H1 (cell line): ENCODE measurements around the gene TESMIN. TPM values are rescaled to one million over a fixed set of nuclear protein-coding genes. Genes with fewer than 3 reads are reported as not detected.

Experiments
- CTCF ChIA-PET: fragments of 300-600 bp; sonication (Branson Sonifier 250); formaldehyde crosslinking; loops from one replicate; lab custom pipeline; 2021; ENCODE audit not compliant: partially characterized antibody; lab: Charles Lee
- POLR2A ChIA-PET: fragments of 300-600 bp; sonication (Branson Sonifier 250); formaldehyde crosslinking; loops from one replicate; lab custom pipeline; 2021; ENCODE audit warnings: inconsistent platforms; ENCODE audit not compliant: partially characterized antibody; lab: Charles Lee
- DNase-seq, 2 experiments: peaks; one replicate each; pipeline versions ENCODE4 v3.0.0 to v3.0.0-alpha.2; 2010 to 2022; ENCODE audit warnings: low spot score in 2 of 2, low read depth in 1 of 2, mixed read lengths in 1 of 2
- FAIRE-seq: peaks from 2 replicates; lab custom pipeline; 2011; peaks lifted over from hg19 to GRCh38; lab: Jason Lieb, UNC
- H2AFZ ChIP-seq: 2 replicates; pipeline ENCODE4 v1.8.1; 2012; ENCODE audit warnings: low read length, inconsistent platforms
- H2AK5ac ChIP-seq: 2 replicates; pipeline ENCODE4 v1.6.1; 2013; ENCODE audit warnings: low read depth, low read length
- H2BK120ac ChIP-seq: replicated peaks from 2 replicates; pipeline ENCODE3; 2013; ENCODE audit warnings: low read depth, low read length, inconsistent platforms
- H2BK12ac ChIP-seq: 2 replicates; pipeline ENCODE4 v1.6.1; 2013; ENCODE audit warnings: low read depth, low read length
- H2BK15ac ChIP-seq: 2 replicates; pipeline ENCODE4 v1.6.1; 2013; ENCODE audit warnings: low read length
- H2BK20ac ChIP-seq: 2 replicates; pipeline ENCODE4 v1.6.1; 2013; ENCODE audit warnings: low read length
- H2BK5ac ChIP-seq: 2 replicates; pipeline ENCODE4 v1.6.1; 2013; ENCODE audit warnings: low read depth, low read length
- H3K14ac ChIP-seq: 2 replicates; pipeline ENCODE4 v1.6.1; 2013; ENCODE audit warnings: inconsistent platforms; ENCODE audit not compliant: insufficient read length
- H3K18ac ChIP-seq: 2 replicates; pipeline ENCODE4 v1.6.1; 2013; ENCODE audit warnings: low read length; ENCODE audit errors: extremely low read depth
- H3K23ac ChIP-seq: 2 replicates; pipeline ENCODE4 v1.6.1; 2013; ENCODE audit warnings: inconsistent platforms; ENCODE audit not compliant: insufficient read length
- H3K23me2 ChIP-seq: 2 replicates; pipeline ENCODE4 v1.6.1; 2013; ENCODE audit warnings: low read depth, low read length
- H3K27ac ChIP-seq: 2 replicates; pipeline ENCODE4 v1.6.1; 2011; ENCODE audit warnings: low read depth, low read length, inconsistent platforms
- H3K27me3 ChIP-seq, 4 experiments: replicated peaks in 1 of 4; 1 replicate in 1 of 4; 2 replicates in 3 of 4; pipeline versions ENCODE4 v1.6.1 to v1.8.1; 2011 to 2013; ENCODE audit warnings: low read length in 3 of 4, mild to moderate bottlenecking in 3 of 4, inconsistent platforms in 2 of 4, mixed read lengths in 2 of 4, moderate library complexity in 1 of 4; ENCODE audit not compliant: control insufficient read depth in 3 of 4, insufficient read depth in 3 of 4; ENCODE audit errors: extremely low read depth in 1 of 4
- H3K36me3 ChIP-seq, 4 experiments: 2 replicates each; pipeline versions ENCODE4 v1.6.1 to v1.8.1; 2011 to 2013; ENCODE audit warnings: mild to moderate bottlenecking in 4 of 4, low read length in 3 of 4, moderate library complexity in 2 of 4, control low read depth in 1 of 4, inconsistent platforms in 1 of 4; ENCODE audit not compliant: insufficient read depth in 4 of 4, control insufficient read depth in 2 of 4
- H3K4ac ChIP-seq: replicated peaks from 2 replicates; pipeline ENCODE3; 2013; ENCODE audit warnings: low read length, low read depth, mixed read lengths, inconsistent platforms; ENCODE audit not compliant: insufficient read length
- H3K4me1 ChIP-seq, 4 experiments: replicated peaks in 1 of 4; 1 replicate in 1 of 4; 2 replicates in 3 of 4; pipeline versions ENCODE4 v1.6.1 to v1.8.1; 2011 to 2013; ENCODE audit warnings: low read length in 3 of 4, inconsistent platforms in 2 of 4, mixed read lengths in 1 of 4; ENCODE audit not compliant: insufficient read depth in 4 of 4, control insufficient read depth in 3 of 4
- H3K4me2 ChIP-seq, 2 experiments: 2 replicates each; pipeline versions ENCODE4 v1.6.1 to v1.8.1; 2011 to 2013; ENCODE audit warnings: low read depth in 2 of 2, low read length in 2 of 2, control low read depth in 1 of 2, inconsistent platforms in 1 of 2, mild to moderate bottlenecking in 1 of 2; ENCODE audit not compliant: insufficient read depth in 1 of 2
- H3K4me3 ChIP-seq, 4 experiments: fragments of 200-600, 300-600 bp in 1 of 4; sonication (generic), shearing (Covaris generic), sonication (Bioruptor Twin) in 1 of 4; 2 replicates each; pipeline versions ENCODE4 v1.5.1 to v1.8.1; 2011 to 2016; ENCODE audit warnings: low read length in 4 of 4, low read depth in 3 of 4, control low read depth in 2 of 4, inconsistent platforms in 2 of 4, mild to moderate bottlenecking in 2 of 4, mixed read lengths in 1 of 4, moderate library complexity in 1 of 4; ENCODE audit not compliant: insufficient read depth in 2 of 4; ENCODE audit errors: extremely low read depth in 1 of 4
- H3K56ac ChIP-seq: replicated peaks from 2 replicates; pipeline ENCODE3; 2013; ENCODE audit warnings: low read depth, mild to moderate bottlenecking, mixed read lengths, low read length, inconsistent platforms; ENCODE audit not compliant: insufficient read length
- H3K79me1 ChIP-seq: 2 replicates; pipeline ENCODE4 v1.6.1; 2013; ENCODE audit warnings: low read depth, low read length, control low read depth
- H3K79me2 ChIP-seq, 2 experiments: 2 replicates each; pipeline versions ENCODE4 v1.6.1 to v1.8.1; 2012 to 2013; ENCODE audit warnings: low read length in 2 of 2, mild to moderate bottlenecking in 2 of 2, inconsistent platforms in 1 of 2; ENCODE audit not compliant: insufficient read depth in 2 of 2, control insufficient read depth in 1 of 2
- H3K9ac ChIP-seq, 4 experiments: replicated peaks in 1 of 4; 1 replicate in 1 of 4; 2 replicates in 3 of 4; pipeline versions ENCODE4 v1.6.1 to v1.8.1; 2011 to 2013; ENCODE audit warnings: low read depth in 3 of 4, low read length in 3 of 4, control low read depth in 2 of 4, mild to moderate bottlenecking in 2 of 4, moderate library complexity in 2 of 4, inconsistent platforms in 1 of 4; ENCODE audit errors: extremely low read depth in 1 of 4
- H3K9me3 ChIP-seq, 2 experiments: 2 replicates each; pipeline versions ENCODE4 v1.6.1 to v1.8.1; 2012 to 2013; ENCODE audit warnings: mild to moderate bottlenecking in 2 of 2, moderate library complexity in 2 of 2, control low read depth in 1 of 2, inconsistent platforms in 1 of 2, low read depth in 1 of 2, low read length in 1 of 2, mixed read lengths in 1 of 2; ENCODE audit not compliant: insufficient read depth in 2 of 2
- H4K20me1 ChIP-seq, 2 experiments: replicated peaks in 1 of 2; 2 replicates each; pipeline versions ENCODE3 to v1.8.1; 2011 to 2013; ENCODE audit warnings: inconsistent platforms in 2 of 2, low read length in 2 of 2, mild to moderate bottlenecking in 1 of 2; ENCODE audit not compliant: insufficient read depth in 2 of 2, control insufficient read depth in 1 of 2
- H4K5ac ChIP-seq: 2 replicates; pipeline ENCODE4 v1.6.1; 2013; ENCODE audit warnings: low read length, low read depth, mixed read lengths, inconsistent platforms; ENCODE audit not compliant: insufficient read length
- H4K8ac ChIP-seq: 2 replicates; pipeline ENCODE4 v1.8.0; 2013; ENCODE audit warnings: mild to moderate bottlenecking, moderate library complexity, low read length, inconsistent platforms; ENCODE audit not compliant: insufficient read depth; ENCODE audit errors: extremely low read depth
- H4K91ac ChIP-seq: replicated peaks from 2 replicates; pipeline ENCODE3; 2013; ENCODE audit warnings: low read length, mixed read lengths, inconsistent platforms; ENCODE audit not compliant: insufficient read length
- CEBPB ChIP-seq: IDR thresholded peaks from 2 replicates; pipeline ENCODE4 v1.6.1; 2012; ENCODE audit warnings: low read depth, low read length
- CREB1 ChIP-seq: IDR thresholded peaks from 2 replicates; pipeline ENCODE4 v1.6.1; 2012; ENCODE audit warnings: inconsistent platforms
- FOSL1 ChIP-seq: IDR thresholded peaks from 2 replicates; pipeline ENCODE4 v1.6.1; 2011; ENCODE audit warnings: mild to moderate bottlenecking, low read depth, low read length, moderate library complexity; ENCODE audit not compliant: insufficient read depth
- HDAC6 ChIP-seq: IDR thresholded peaks from one replicate; pipeline ENCODE4 v1.7.1; 2012; ENCODE audit warnings: low read depth, mild to moderate bottlenecking, inconsistent platforms, low read length, moderate library complexity
- KDM1A ChIP-seq: fragments of 200-600, 300-600 bp; sonication (generic); IDR thresholded peaks from 2 replicates; pipeline ENCODE4 v1.7.1; 2016; ENCODE audit warnings: mild to moderate bottlenecking, low read length, borderline replicate concordance
- MAFK ChIP-seq: IDR thresholded peaks from 2 replicates; pipeline ENCODE4 v1.6.1; 2012; ENCODE audit warnings: low read depth, mild to moderate bottlenecking, improper control_type of control experiment, low read length
- NRF1 ChIP-seq: IDR thresholded peaks from 2 replicates; pipeline ENCODE4 v1.6.1; 2011; ENCODE audit warnings: mild to moderate bottlenecking, low read depth, low read length, improper control_type of control experiment
- POLR2A ChIP-seq, 2 experiments: IDR thresholded peaks; 1 replicate in 1 of 2; 2 replicates in 1 of 2; pipeline ENCODE4 v1.6.1; 2011; ENCODE audit warnings: low read depth in 2 of 2, low read length in 2 of 2, mild to moderate bottlenecking in 2 of 2; ENCODE audit errors: control extremely low read depth in 1 of 2
- RFX5 ChIP-seq: IDR thresholded peaks from 2 replicates; pipeline ENCODE4 v1.6.1; 2011; ENCODE audit warnings: low read depth, low read length, improper control_type of control experiment, borderline replicate concordance
- RXRA ChIP-seq: IDR thresholded peaks from 2 replicates; pipeline ENCODE4 v1.6.1; 2011; ENCODE audit warnings: low read depth, mild to moderate bottlenecking, low read length, moderate library complexity; ENCODE audit not compliant: insufficient read depth
- SAP30 ChIP-seq: fragments of 300-600 bp; sonication (generic); IDR thresholded peaks from 2 replicates; pipeline ENCODE4 v1.7.1; 2012; ENCODE audit warnings: low read length, moderate library complexity, mild to moderate bottlenecking, inconsistent platforms; ENCODE audit not compliant: insufficient read depth, insufficient replicate concordance
- SP4 ChIP-seq: IDR thresholded peaks from 2 replicates; pipeline ENCODE4 v1.6.1; 2012; ENCODE audit warnings: low read length, inconsistent platforms
- TAF1 ChIP-seq: IDR thresholded peaks from 2 replicates; pipeline ENCODE4 v1.6.1; 2011; ENCODE audit warnings: mild to moderate bottlenecking, low read depth, low read length
- WGBS, 2 experiments: shearing (Covaris generic) in 1 of 2; methylation state at CpG; one replicate each; pipeline versions ENCODE4 v1.1.6 to v1.1.7; 2013 to 2015; ENCODE audit warnings: low lambda C conversion rate in 2 of 2, mixed read lengths in 2 of 2, inconsistent platforms in 1 of 2, low coverage in 1 of 2, missing lambda C conversion rate in 1 of 2; ENCODE audit not compliant: insufficient replicate concordance in 2 of 2, insufficient coverage in 1 of 2, insufficient read length in 1 of 2; ENCODE audit errors: extremely low coverage in 1 of 2, missing lambda C conversion rate in 1 of 2; 5-methylcytosine and 5-hydroxymethylcytosine counted together
- polyA plus RNA-seq, 7 experiments: library from polyadenylated mRNA; depleted of rRNA in 3 of 7; stranded (reverse) in 5 of 7; unstranded in 2 of 7; fragments of >200 nt in 5 of 7; fragments of 200-250 nt in 2 of 7; gene quantifications; 1 replicate in 5 of 7; 2 replicates in 1 of 7; 4 replicates in 1 of 7; pipeline versions ENCODE4 v1.2.1 to v1.2.3, GENCODE V29; 2011 to 2013; ENCODE audit warnings: missing spikeins in 2 of 7, mixed read lengths in 2 of 7
- total RNA-seq: library from RNA; stranded (reverse); fragmentation: NEBNext Ultra II Directional; extraction: Animal tissue kit (Norgen Biotek cat#: 25700); gene quantifications from 2 replicates; pipeline ENCODE4 v1.2.1, GENCODE V29; 2021
- TF ChIP-seq, protein P1 (sequence below): IDR thresholded peaks from 2 replicates; pipeline ENCODE4 v1.6.1; 2012; ENCODE audit warnings: inconsistent platforms

The TESMIN gene
- total and polyA plus RNA-seq, 2 of the 8 experiments (the other 6 are each of a cell fraction or from before 2014, with no cell fraction given), result 22.6 to 61.1 TPM

DNA sequence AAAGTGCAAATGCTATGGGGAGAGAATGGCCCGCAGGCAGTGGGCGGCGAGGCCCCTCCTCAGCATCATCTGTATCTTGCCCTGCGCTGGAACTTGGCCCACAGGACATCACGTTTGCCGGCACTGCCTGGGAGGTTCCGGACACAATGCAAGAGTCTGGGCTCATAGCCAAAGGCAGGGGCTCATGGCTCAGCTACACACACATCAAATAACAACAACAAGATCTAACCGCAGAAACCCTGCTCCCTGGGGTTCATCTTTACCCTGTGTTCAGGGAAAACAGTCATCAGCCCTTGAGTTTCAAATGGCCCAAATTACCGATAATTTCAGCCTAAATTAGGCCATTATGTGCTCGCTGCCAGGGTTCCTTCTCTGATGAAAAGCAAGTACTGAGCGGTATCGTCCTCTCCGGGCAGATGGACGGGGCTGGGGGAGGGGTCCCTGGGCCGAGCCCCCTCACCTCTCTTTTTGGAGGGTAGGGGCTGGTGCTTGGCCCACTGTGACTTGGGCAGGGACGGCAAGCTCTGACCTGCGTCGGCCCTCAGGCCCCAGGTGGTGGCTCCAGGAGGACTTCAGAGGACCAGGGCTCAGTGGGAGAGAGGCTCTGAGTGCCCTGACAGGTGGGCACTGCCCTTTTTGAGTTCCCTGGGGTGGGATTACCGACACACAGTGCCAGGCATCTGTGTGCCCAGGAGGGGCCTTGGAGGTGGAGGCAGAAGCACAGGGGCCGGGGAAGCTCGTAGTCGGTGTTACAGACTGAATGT, 92.0 kb downstream of the TESMIN start:
- no peak overlapping the region for H3K56ac ChIP-seq
- no peak overlapping the region for H3K4me2 ChIP-seq
- POLR2A ChIA-PET, result interaction anchor here (1.0 to 1.1 kb wide), 2 partner anchors 10 to 11 kb away, joined by 3 read pairs; no protein-coding TSS in a partner anchor
- WGBS, 2 experiments, result 88% methylated on average over 21 of the region's 22 CpGs; no CpG with 5 or more reads in 1 of the 2 experiments
- no peak overlapping the region for H4K5ac ChIP-seq
- H2BK5ac ChIP-seq, result no peak overlapping the region
- peaks cover 0 to 6% of the 10 kb centered on the region in 2 experiments; a peak in 1 of 4 replicates for H3K9me3 ChIP-seq
- no peaks in the 10 kb centered on the region for H3K79me1 ChIP-seq
- no peak overlapping the region for H3K23ac ChIP-seq
- no peak overlapping the region for H2BK20ac ChIP-seq
- H3K27me3 ChIP-seq, result no peaks in the 10 kb centered on the region
- 0 out of 2 replicates have a peak overlapping the region, but pooled peaks have one; percentile 29 for H4K8ac ChIP-seq
- H2BK12ac ChIP-seq, result no peak overlapping the region
- no peak overlapping the region for H3K27ac ChIP-seq
- no peak for DNase-seq
- no peaks in the 10 kb centered on the region for H4K20me1 ChIP-seq
- no peak overlapping the region for H3K18ac ChIP-seq
- no peak overlapping the region for H3K4ac ChIP-seq
- no peak overlapping the region for H2BK120ac ChIP-seq
- H2AK5ac ChIP-seq, result no peak overlapping the region
- no peaks in the 10 kb centered on the region for H3K79me2 ChIP-seq
- no peak overlapping the region for H3K4me3 ChIP-seq
- CTCF ChIA-PET, result interaction anchor here (0.7 to 2.3 kb wide), 4 partner anchors 11 to 31 kb away, joined by 3 to 5 read pairs (median 4); no protein-coding TSS in a partner anchor
- no peak overlapping the region for H3K14ac ChIP-seq
- no peaks in the 10 kb centered on the region for H3K4me1 ChIP-seq
- no peak overlapping the region for H4K91ac ChIP-seq
- FAIRE-seq, result no peak
- no peak overlapping the region for H2BK15ac ChIP-seq
- no peaks in the 10 kb centered on the region for H3K36me3 ChIP-seq
- H2AFZ ChIP-seq, result no peak overlapping the region
- H3K9ac ChIP-seq, result no peak overlapping the region
- H3K23me2 ChIP-seq, result no peaks in the 10 kb centered on the region
- no peak for TF ChIP-seq POLR2A (IDR thresholded peaks at IDR 0.05; ENCODE audit: control extremely low read depth in 1 of 2, low read depth in 2 of 2, low read length in 2 of 2)
- TF ChIP-seq TAF1, result no peak
- no peak for TF ChIP-seq CREB1
- TF ChIP-seq HDAC6, result no peak
- TF ChIP-seq CEBPB, result no peak
- no peak for TF ChIP-seq RXRA
- no peak for TF ChIP-seq SAP30
- TF ChIP-seq SP4, result no peak
- no peak for TF ChIP-seq MAFK
- TF ChIP-seq, protein P1, sequence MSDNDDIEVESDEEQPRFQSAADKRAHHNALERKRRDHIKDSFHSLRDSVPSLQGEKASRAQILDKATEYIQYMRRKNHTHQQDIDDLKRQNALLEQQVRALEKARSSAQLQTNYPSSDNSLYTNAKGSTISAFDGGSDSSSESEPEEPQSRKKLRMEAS, result no peak
- TF ChIP-seq KDM1A, result no peak
- no peak for TF ChIP-seq FOSL1
- TF ChIP-seq RFX5, result no peak
- no peak for TF ChIP-seq NRF1
